Activated naive CD4-positive, alpha-beta T cell treated with anti-CD3 and anti-CD28 coated beads, Interleukin-2, amount 10 ng/mL, durations not matched to agents 7 days and 5 days (primary cell): ENCODE results near the gene ZNF519.

Source experiments
- CTCF ChIA-PET: fragments of 350-600 bp; sonication (Branson Sonifier 250); formaldehyde crosslinking; loops from one replicate; lab custom pipeline; 2021; ENCODE audit warnings: antibody characterized with exemption; lab: Charles Lee
- DNase-seq: peaks from one replicate; pipeline ENCODE4 v3.0.0-alpha.2; 2020
- H3K27ac Mint-ChIP-seq: one replicate; pipeline ENCODE4 v1.8.0; 2021; ENCODE audit warnings: mild to moderate bottlenecking, moderate library complexity, mixed read lengths
- H3K27me3 Mint-ChIP-seq: one replicate; pipeline ENCODE4 v1.8.0; 2021; ENCODE audit warnings: mild to moderate bottlenecking, mixed read lengths
- H3K36me3 Mint-ChIP-seq: one replicate; pipeline ENCODE4 v1.8.0; 2021; ENCODE audit warnings: mixed read lengths
- H3K4me1 Mint-ChIP-seq: one replicate; pipeline ENCODE4 v1.8.0; 2021; ENCODE audit warnings: mixed read lengths
- H3K4me3 Mint-ChIP-seq: one replicate; pipeline ENCODE4 v1.8.0; 2021; ENCODE audit warnings: mild to moderate bottlenecking, moderate library complexity, mixed read lengths
- H3K9me3 Mint-ChIP-seq: one replicate; pipeline ENCODE4 v1.8.0; 2021; ENCODE audit warnings: mixed read lengths

Gene ZNF519

GRCh38 chr18:14092625-14093306 lies 39.5 kb downstream of the ZNF519 start:
- H3K27me3 Mint-ChIP-seq: no peaks in the 10 kb centered on the region
- CTCF ChIA-PET: no interaction called here
- no peak for DNase-seq

GRCh38 chr18:14089781-14090180 lies 42.5 kb downstream of the ZNF519 start:
- no peaks in the 10 kb centered on the region for H3K27me3 Mint-ChIP-seq
- H3K36me3 Mint-ChIP-seq: no peaks in the 10 kb centered on the region
- CTCF ChIA-PET: no interaction called here
- H3K27ac Mint-ChIP-seq: no peak overlapping the region
- H3K9me3 Mint-ChIP-seq: no peaks in the 10 kb centered on the region
- H3K4me1 Mint-ChIP-seq: no peaks in the 10 kb centered on the region
- H3K4me3 Mint-ChIP-seq: no peak overlapping the region
- no peak for DNase-seq

More at GRCh38 chr18:14092625-14093306, 39.5 kb downstream of the ZNF519 start:
- H3K9me3 Mint-ChIP-seq: no peaks in the 10 kb centered on the region
- no peaks in the 10 kb centered on the region for H3K4me1 Mint-ChIP-seq
- peaks cover 7% of the 10 kb centered on the region for H3K36me3 Mint-ChIP-seq
- H3K27ac Mint-ChIP-seq: no peak overlapping the region
- H3K4me3 Mint-ChIP-seq: no peak overlapping the region

GRCh38 chr18:14089191-14089590 lies 43.0 kb downstream of the ZNF519 start:
- CTCF ChIA-PET: interaction anchor here (3.6 kb wide), 1 partner anchor 276 kb away, joined by 24 read pairs; no protein-coding TSS in a partner anchor
- Mint-ChIP-seq H3K4me1 (no peaks in the 10 kb centered on the region), H3K4me3 (no peak overlapping the region), H3K36me3 (no peaks in the 10 kb centered on the region), H3K27ac (no peak overlapping the region), H3K27me3 (no peaks in the 10 kb centered on the region), H3K9me3 (no peaks in the 10 kb centered on the region)
- no peak for DNase-seq

GRCh38 chr18:14086458-14087231 lies 45.6 kb downstream of the ZNF519 start:
- no peaks in the 10 kb centered on the region for H3K36me3 Mint-ChIP-seq

GRCh38 chr18:14085770-14086457 lies 46.3 kb downstream of the ZNF519 start:
- no peaks in the 10 kb centered on the region for H3K27me3 Mint-ChIP-seq
- H3K4me1 Mint-ChIP-seq: no peaks in the 10 kb centered on the region
- CTCF ChIA-PET: interaction anchor here (0.7 to 3.6 kb wide), 5 partner anchors 255 to 529 kb away, joined by 3 to 24 read pairs (median 4); partner anchors contain the start of gene MC5R

More at GRCh38 chr18:14086458-14087231, 45.6 kb downstream of the ZNF519 start:
- H3K4me3 Mint-ChIP-seq: no peak overlapping the region
- DNase-seq: no peak
- no peaks in the 10 kb centered on the region for H3K4me1 Mint-ChIP-seq
- no peak overlapping the region for H3K27ac Mint-ChIP-seq
- H3K27me3 Mint-ChIP-seq: no peaks in the 10 kb centered on the region
- H3K9me3 Mint-ChIP-seq: no peaks in the 10 kb centered on the region
- CTCF ChIA-PET: interaction anchor here (0.7 to 3.6 kb wide), 11 partner anchors 8 to 870 kb away, joined by 3 to 24 read pairs (median 4); partner anchors contain the start of gene MC5R

GRCh38 chr18:14075196-14075595 lies 57.0 kb downstream of the ZNF519 start:
- CTCF ChIA-PET: no interaction called here
- Mint-ChIP-seq H3K4me3 (no peak overlapping the region), H3K27me3 (no peaks in the 10 kb centered on the region)

More at GRCh38 chr18:14085770-14086457, 46.3 kb downstream of the ZNF519 start:
- H3K36me3 Mint-ChIP-seq: no peaks in the 10 kb centered on the region
- H3K9me3 Mint-ChIP-seq: no peaks in the 10 kb centered on the region
- DNase-seq: no peak
- H3K27ac Mint-ChIP-seq: no peak overlapping the region
- no peak overlapping the region for H3K4me3 Mint-ChIP-seq

GRCh38 chr18:14074187-14074586 lies 58.0 kb downstream of the ZNF519 start:
- Mint-ChIP-seq H3K4me3 (no peak overlapping the region), H3K27me3 (no peaks in the 10 kb centered on the region), H3K36me3 (peaks cover 3% of the 10 kb centered on the region), H3K4me1 (no peaks in the 10 kb centered on the region), H3K27ac (no peak overlapping the region), H3K9me3 (peaks cover 7% of the 10 kb centered on the region)
- CTCF ChIA-PET: no interaction called here
- DNase-seq: no peak

More at GRCh38 chr18:14075196-14075595, 57.0 kb downstream of the ZNF519 start:
- H3K4me1 Mint-ChIP-seq: no peaks in the 10 kb centered on the region
- peaks cover 3% of the 10 kb centered on the region for H3K36me3 Mint-ChIP-seq
- H3K9me3 Mint-ChIP-seq: peaks cover under 1% of the 10 kb centered on the region
- DNase-seq: no peak
- H3K27ac Mint-ChIP-seq: no peak overlapping the region

- no peak for DNase-seq
- Mint-ChIP-seq H3K27ac (no peak overlapping the region), H3K9me3 (peaks cover 8% of the 10 kb centered on the region), H3K4me3 (no peak overlapping the region), H3K36me3 (no peaks in the 10 kb centered on the region), H3K4me1 (no peaks in the 10 kb centered on the region), H3K27me3 (no peaks in the 10 kb centered on the region)
- CTCF ChIA-PET: no interaction called here
These were observed 78.6 kb downstream of the ZNF519 start for GRCh38 chr18:14053661-14054060.
